ENCODE measurements around the gene SMPD2.

Gene SMPD2

GRCh38 chr6:109490713-109491112 lies 50.2 kb downstream of the SMPD2 start:
- Histone ChIP-seq H3K36me3 (ENCODE audit: control insufficient read depth in 4 of 4, insufficient read depth in 4 of 4, low read length in 3 of 4) (no peaks in the 10 kb centered on the region), H3K27me3 (replicated peaks in 2 of 5; ENCODE audit: control insufficient read depth in 4 of 5, insufficient read depth in 5 of 5, low read length in 4 of 5) (no peaks in the 10 kb centered on the region), H3K4me1 (ENCODE audit: control extremely low read depth in 1 of 4, control insufficient read depth in 4 of 4, insufficient read depth in 4 of 4, low read length in 3 of 4) (peaks cover 0 to 32% (median 5%) of the 10 kb centered on the region in 4 experiments), H3K9me3 (ENCODE audit: control extremely low read depth in 1 of 5, control insufficient read depth in 4 of 5, insufficient read depth in 2 of 5, low read depth in 1 of 5, low read length in 4 of 5) (no peaks in the 10 kb centered on the region), H3K27ac (ENCODE audit: insufficient read depth in 1 of 2, low read depth in 1 of 2, low read length in 2 of 2, poor library complexity in 1 of 2, severe bottlenecking in 2 of 2) (no peak overlapping the region), H3K4me3 (ENCODE audit: control insufficient read depth in 1 of 7, extremely low read depth in 1 of 7, insufficient read depth in 4 of 7, low read depth in 2 of 7, low read length in 6 of 7) (no peak overlapping the region)
- ChIA-PET CTCF (interaction anchor here (0.8 to 2.0 kb wide), 3 partner anchors 17 to 49 kb away, joined by 3 to 7 read pairs (median 6); no protein-coding TSS in a partner anchor), POLR2A (no interaction called here)
- DNase-seq: no peak
- WGBS (ENCODE audit: insufficient coverage): no CpG with 5 or more reads among the region's 2 CpGs

GRCh38 chr6:109491207-109491938 lies 50.8 kb downstream of the SMPD2 start:
- no peak overlapping the region for H3K4me3 ChIP-seq (ENCODE audit: control insufficient read depth in 1 of 7, extremely low read depth in 1 of 7, insufficient read depth in 4 of 7, low read depth in 2 of 7, low read length in 6 of 7)
- DNase-seq: peak in 2 of 3 donors; percentile 55 to 73
- H3K9me3 ChIP-seq (ENCODE audit: control extremely low read depth in 1 of 5, control insufficient read depth in 4 of 5, insufficient read depth in 2 of 5, low read depth in 1 of 5, low read length in 4 of 5): no peaks in the 10 kb centered on the region
- H3K36me3 ChIP-seq (ENCODE audit: control insufficient read depth in 4 of 4, insufficient read depth in 4 of 4, low read length in 3 of 4): no peaks in the 10 kb centered on the region
- no CpG with 5 or more reads among the region's 5 CpGs for WGBS (ENCODE audit: insufficient coverage)
- H3K27ac ChIP-seq (ENCODE audit: insufficient read depth in 1 of 2, low read depth in 1 of 2, low read length in 2 of 2, poor library complexity in 1 of 2, severe bottlenecking in 2 of 2): no peak overlapping the region
- ChIA-PET POLR2A (interaction anchor here (1.2 kb wide), 1 partner anchor 12 kb away, joined by 3 read pairs; no protein-coding TSS in a partner anchor), CTCF (interaction anchor here (0.8 to 2.0 kb wide), 3 partner anchors 16 to 50 kb away, joined by 3 to 7 read pairs (median 6); no protein-coding TSS in a partner anchor)
- H3K4me1 ChIP-seq (ENCODE audit: control extremely low read depth in 1 of 4, control insufficient read depth in 4 of 4, insufficient read depth in 4 of 4, low read length in 3 of 4): peaks cover 0 to 34% (median 5%) of the 10 kb centered on the region in 4 experiments
- no peaks in the 10 kb centered on the region for H3K27me3 ChIP-seq (replicated peaks in 2 of 5; ENCODE audit: control insufficient read depth in 4 of 5, insufficient read depth in 5 of 5, low read length in 4 of 5)

All from common myeloid progenitor, CD34-positive (primary cell).